HepG2 (cell line): ENCODE results near the gene CTTNBP2NL.

Source experiments
- CEBPG ChIP-seq: IDR thresholded peaks from 2 replicates; pipeline ENCODE4 v1.6.1; 2016
- ESRRA ChIP-seq: sonication (generic); formaldehyde crosslinking; IDR thresholded peaks from 2 replicates; pipeline ENCODE4 v1.5.1; 2020; ENCODE audit warnings: mild to moderate bottlenecking, low read depth, missing genetic modification reagents
- FOSL2 ChIP-seq: sonication (generic); formaldehyde crosslinking; IDR thresholded peaks from 2 replicates; pipeline ENCODE4 v1.4.0; 2020; ENCODE audit warnings: missing genetic modification reagents
- KAT2B ChIP-seq: fragments of 150-350 bp; IDR thresholded peaks from 2 replicates; pipeline ENCODE4 v1.6.1; 2014; ENCODE audit warnings: low read depth, low read length, borderline replicate concordance
- MBD4 ChIP-seq: IDR thresholded peaks from 2 replicates; pipeline ENCODE4 v1.6.1; 2012; ENCODE audit warnings: low read length, inconsistent platforms, borderline replicate concordance
- POLR2AphosphoS2 ChIP-seq: IDR thresholded peaks from 2 replicates; pipeline ENCODE4 v1.6.1; 2011; ENCODE audit warnings: low read depth, low read length, improper control_type of control experiment
- PTBP1 ChIP-seq: fragments of 200-400 bp; formaldehyde crosslinking; IDR thresholded peaks from 2 replicates; pipeline ENCODE4 v1.6.1; 2018; ENCODE audit warnings: low read length, low read depth; ENCODE audit not compliant: poor library complexity, severe bottlenecking
- RAD21 ChIP-seq: fragments of 450-650 bp; formaldehyde crosslinking; IDR thresholded peaks from 2 replicates; pipeline ENCODE4 v1.5.0; 2020; ENCODE audit warnings: mild to moderate bottlenecking
- ZBTB10 ChIP-seq: sonication (generic); formaldehyde crosslinking; IDR thresholded peaks from 2 replicates; pipeline ENCODE4 v1.4.0; 2020; ENCODE audit warnings: missing genetic modification reagents, borderline replicate concordance
- TF ChIP-seq, protein P1 (sequence below): sonication (generic); formaldehyde crosslinking; IDR thresholded peaks from 2 replicates; pipeline ENCODE4 v1.8.1; 2022; ENCODE audit warnings: low read depth, mild to moderate bottlenecking, missing genetic modification reagents
- TF ChIP-seq, protein P2 (sequence below): sonication (generic); formaldehyde crosslinking; IDR thresholded peaks from 2 replicates; pipeline ENCODE4 v1.5.0; 2020; ENCODE audit warnings: missing genetic modification reagents, mild to moderate bottlenecking, borderline replicate concordance
- TF ChIP-seq, protein P3 (sequence below): IDR thresholded peaks from 2 replicates; pipeline ENCODE4 v1.6.1; 2018; ENCODE audit warnings: missing genetic modification reagents
- TF ChIP-seq, protein P4 (sequence below): sonication (generic); formaldehyde crosslinking; IDR thresholded peaks from 2 replicates; pipeline ENCODE4 v1.5.0; 2020; ENCODE audit warnings: missing genetic modification reagents

DNA sequence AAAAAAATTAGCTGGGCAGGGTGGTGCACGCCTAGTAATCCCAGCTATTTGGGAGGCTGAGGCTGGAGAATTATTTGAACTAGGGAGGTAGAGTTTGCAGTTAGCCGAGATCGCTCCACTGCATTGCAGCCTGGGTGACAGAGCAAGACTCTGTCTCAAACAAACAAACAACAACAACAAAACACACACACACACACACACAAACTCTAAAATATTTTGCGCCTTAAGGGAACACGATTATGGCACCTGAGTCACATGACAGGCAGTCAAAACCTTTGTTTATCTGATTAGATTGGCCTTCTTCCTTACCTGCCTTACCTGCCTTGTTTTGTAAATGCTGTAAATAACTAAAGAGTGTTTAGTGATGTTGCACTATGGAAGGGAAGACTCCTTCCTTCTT is 92.1 kb downstream of the CTTNBP2NL start:
- TF ChIP-seq, protein P1, sequence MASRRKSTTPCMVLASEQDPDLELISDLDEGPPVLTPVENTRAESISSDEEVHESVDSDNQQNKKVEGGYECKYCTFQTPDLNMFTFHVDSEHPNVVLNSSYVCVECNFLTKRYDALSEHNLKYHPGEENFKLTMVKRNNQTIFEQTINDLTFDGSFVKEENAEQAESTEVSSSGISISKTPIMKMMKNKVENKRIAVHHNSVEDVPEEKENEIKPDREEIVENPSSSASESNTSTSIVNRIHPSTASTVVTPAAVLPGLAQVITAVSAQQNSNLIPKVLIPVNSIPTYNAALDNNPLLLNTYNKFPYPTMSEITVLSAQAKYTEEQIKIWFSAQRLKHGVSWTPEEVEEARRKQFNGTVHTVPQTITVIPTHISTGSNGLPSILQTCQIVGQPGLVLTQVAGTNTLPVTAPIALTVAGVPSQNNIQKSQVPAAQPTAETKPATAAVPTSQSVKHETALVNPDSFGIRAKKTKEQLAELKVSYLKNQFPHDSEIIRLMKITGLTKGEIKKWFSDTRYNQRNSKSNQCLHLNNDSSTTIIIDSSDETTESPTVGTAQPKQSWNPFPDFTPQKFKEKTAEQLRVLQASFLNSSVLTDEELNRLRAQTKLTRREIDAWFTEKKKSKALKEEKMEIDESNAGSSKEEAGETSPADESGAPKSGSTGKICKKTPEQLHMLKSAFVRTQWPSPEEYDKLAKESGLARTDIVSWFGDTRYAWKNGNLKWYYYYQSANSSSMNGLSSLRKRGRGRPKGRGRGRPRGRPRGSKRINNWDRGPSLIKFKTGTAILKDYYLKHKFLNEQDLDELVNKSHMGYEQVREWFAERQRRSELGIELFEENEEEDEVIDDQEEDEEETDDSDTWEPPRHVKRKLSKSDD (CRISPR knock-in tag) = no peak
- TF ChIP-seq, protein P2, sequence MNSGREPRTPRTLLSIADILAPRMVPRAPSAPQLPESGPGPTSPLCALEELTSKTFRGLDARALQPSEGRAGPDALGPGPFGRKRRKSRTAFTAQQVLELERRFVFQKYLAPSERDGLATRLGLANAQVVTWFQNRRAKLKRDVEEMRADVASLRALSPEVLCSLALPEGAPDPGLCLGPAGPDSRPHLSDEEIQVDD = no peak
- TF ChIP-seq RAD21 (CRISPR knock-in tag) (no peak), CEBPG (CRISPR knock-in tag) (no peak), PTBP1 (no peak), POLR2AphosphoS2 (no peak), ESRRA (no peak), ZBTB10 (CRISPR knock-in tag) (no peak), MBD4 (no peak), FOSL2 (CRISPR knock-in tag) (no peak), KAT2B (no peak)
- TF ChIP-seq, protein P3, sequence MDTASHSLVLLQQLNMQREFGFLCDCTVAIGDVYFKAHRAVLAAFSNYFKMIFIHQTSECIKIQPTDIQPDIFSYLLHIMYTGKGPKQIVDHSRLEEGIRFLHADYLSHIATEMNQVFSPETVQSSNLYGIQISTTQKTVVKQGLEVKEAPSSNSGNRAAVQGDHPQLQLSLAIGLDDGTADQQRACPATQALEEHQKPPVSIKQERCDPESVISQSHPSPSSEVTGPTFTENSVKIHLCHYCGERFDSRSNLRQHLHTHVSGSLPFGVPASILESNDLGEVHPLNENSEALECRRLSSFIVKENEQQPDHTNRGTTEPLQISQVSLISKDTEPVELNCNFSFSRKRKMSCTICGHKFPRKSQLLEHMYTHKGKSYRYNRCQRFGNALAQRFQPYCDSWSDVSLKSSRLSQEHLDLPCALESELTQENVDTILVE (CRISPR knock-in tag) = no peak
- TF ChIP-seq, protein P4, sequence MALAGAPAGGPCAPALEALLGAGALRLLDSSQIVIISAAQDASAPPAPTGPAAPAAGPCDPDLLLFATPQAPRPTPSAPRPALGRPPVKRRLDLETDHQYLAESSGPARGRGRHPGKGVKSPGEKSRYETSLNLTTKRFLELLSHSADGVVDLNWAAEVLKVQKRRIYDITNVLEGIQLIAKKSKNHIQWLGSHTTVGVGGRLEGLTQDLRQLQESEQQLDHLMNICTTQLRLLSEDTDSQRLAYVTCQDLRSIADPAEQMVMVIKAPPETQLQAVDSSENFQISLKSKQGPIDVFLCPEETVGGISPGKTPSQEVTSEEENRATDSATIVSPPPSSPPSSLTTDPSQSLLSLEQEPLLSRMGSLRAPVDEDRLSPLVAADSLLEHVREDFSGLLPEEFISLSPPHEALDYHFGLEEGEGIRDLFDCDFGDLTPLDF (CRISPR knock-in tag) = no peak
